Gastroesophageal sphincter (tissue), 4 donors: Measurements from ENCODE around the gene MYDGF. TPM values are rescaled to one million over a fixed set of nuclear protein-coding genes. Genes with fewer than 3 reads are reported as not detected.

Experiments used
- ATAC-seq: fragments of 150-250 bp; one replicate; pipeline ENCODE4 v1.9.1; 2016; ENCODE audit warnings: mild to moderate bottlenecking, moderate library complexity
- H3K27ac ChIP-seq, 4 donors: fragments of 200-600 bp; sonication (generic) in 3 of 4; 1 replicate in 3 of 4; 2 replicates in 1 of 4; pipeline ENCODE4 v1.5.1; 2016 to 2019
- H3K27me3 ChIP-seq: fragments of 200-600 bp; sonication (generic); one replicate; pipeline ENCODE4 v1.5.1; 2019
- H3K36me3 ChIP-seq, 2 donors: fragments of 200-600 bp; sonication (generic); one replicate each; pipeline ENCODE4 v1.5.1; 2019; ENCODE audit warnings: control low read depth in 1 of 2
- H3K4me1 ChIP-seq, 3 donors: fragments of 200-600 bp; sonication (generic); 1 replicate in 2 of 3; 2 replicates in 1 of 3; pipeline ENCODE4 v1.5.1; 2016 to 2019; ENCODE audit warnings: control low read depth in 2 of 3
- H3K4me3 ChIP-seq, 2 donors: fragments of 200-600 bp; sonication (generic); one replicate each; pipeline ENCODE4 v1.5.1; 2019; ENCODE audit warnings: mild to moderate bottlenecking in 1 of 2, moderate library complexity in 1 of 2
- H3K9me3 ChIP-seq, 3 donors: fragments of 200-600 bp; sonication (generic); one replicate each; pipeline ENCODE4 v1.5.1; 2017 to 2019; ENCODE audit warnings: control low read depth in 2 of 3
- EP300 ChIP-seq: sonication (generic); formaldehyde crosslinking; IDR thresholded peaks from one replicate; pipeline ENCODE4 v1.6.1; 2017; ENCODE audit warnings: antibody characterized with exemption, mild to moderate bottlenecking
- POLR2A ChIP-seq, 2 donors: fragments of 450-650 bp; IDR thresholded peaks; one replicate each; pipeline ENCODE4 v1.6.1; 2017; ENCODE audit warnings: antibody characterized with exemption in 2 of 2, mild to moderate bottlenecking in 2 of 2, moderate library complexity in 1 of 2
- POLR2AphosphoS5 ChIP-seq: sonication (generic); formaldehyde crosslinking; IDR thresholded peaks from one replicate; pipeline ENCODE4 v1.6.1; 2017; ENCODE audit warnings: antibody characterized with exemption
- WGBS, 2 donors: methylation state at CpG; one replicate each; pipeline ENCODE4 v1.1.5; 2018; ENCODE audit warnings: low coverage in 1 of 2; 5-methylcytosine and 5-hydroxymethylcytosine counted together
- total RNA-seq, 4 donors: library from RNA; depleted of rRNA; stranded (reverse); fragments of >200 nt; gene quantifications; one replicate each; pipeline ENCODE4 v1.1.0, GENCODE V29; 2016
- TF ChIP-seq, protein P1 (sequence below), 4 experiments: fragments of 200-600 bp in 2 of 4; fragments of 450-650 bp in 2 of 4; sonication (generic) in 1 of 4; IDR thresholded peaks; one replicate each; pipeline ENCODE4 v1.5.1; 2017 to 2019; ENCODE audit warnings: antibody characterized with exemption in 4 of 4, mild to moderate bottlenecking in 2 of 4, moderate library complexity in 2 of 4

MYDGF gene
- total RNA-seq, 4 donors from 2014 or later = 20.5 to 44.6 (median 30.1) TPM

DNA sequence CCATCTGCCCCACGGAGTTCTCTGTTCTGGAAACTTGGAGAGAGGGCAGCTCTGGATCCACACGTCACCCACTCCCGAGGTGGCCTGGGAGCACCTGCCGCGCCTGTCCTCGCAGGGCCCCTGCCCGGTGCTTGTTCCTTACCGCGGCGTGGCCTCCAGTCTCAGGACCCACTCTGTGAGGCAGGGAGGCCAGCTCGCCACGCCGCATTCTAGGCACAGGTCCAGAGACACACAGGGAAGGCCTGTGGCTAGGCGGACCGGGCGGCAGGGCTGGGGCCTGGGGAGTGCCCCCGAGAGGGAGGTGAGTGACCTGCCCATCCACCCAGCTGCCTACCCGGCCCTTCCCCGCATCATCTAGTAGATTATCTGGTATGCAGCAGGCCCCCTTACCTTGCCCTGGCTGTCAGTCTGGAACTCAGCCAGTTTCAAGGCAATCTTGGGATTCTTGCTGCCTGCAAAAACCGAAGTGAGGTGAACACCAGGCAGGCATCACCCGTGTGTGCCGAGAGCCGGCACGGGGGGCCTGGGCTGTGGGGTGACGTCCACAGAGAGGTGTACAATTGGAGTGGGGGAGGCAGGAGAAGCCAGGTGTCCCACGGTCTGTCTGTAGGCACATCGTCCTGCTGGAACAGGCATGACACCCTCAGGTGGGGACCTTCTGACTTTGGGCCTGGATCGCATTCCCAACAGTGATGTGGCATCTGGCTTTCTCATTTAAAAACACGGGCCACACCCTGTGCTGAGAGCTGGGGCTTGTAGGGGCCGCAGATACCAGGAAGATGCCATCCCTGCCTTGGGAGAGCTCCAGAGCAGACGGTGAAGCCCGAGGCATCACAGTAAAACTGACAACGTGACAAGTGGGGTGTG, 29.9 kb upstream of the MYDGF start:
- Histone ChIP-seq H3K27me3 (no peaks in the 10 kb centered on the region), H3K36me3 (peaks cover 0 to 100% of the 10 kb centered on the region in 2 donors), H3K27ac (no peak overlapping the region), H3K9me3 (no peaks in the 10 kb centered on the region), H3K4me3 (no peak overlapping the region), H3K4me1 (no peaks in the 10 kb centered on the region)
- no peak for ATAC-seq
- no peak for TF ChIP-seq POLR2A (IDR thresholded peaks at IDR 0.05)
- TF ChIP-seq, protein P1, sequence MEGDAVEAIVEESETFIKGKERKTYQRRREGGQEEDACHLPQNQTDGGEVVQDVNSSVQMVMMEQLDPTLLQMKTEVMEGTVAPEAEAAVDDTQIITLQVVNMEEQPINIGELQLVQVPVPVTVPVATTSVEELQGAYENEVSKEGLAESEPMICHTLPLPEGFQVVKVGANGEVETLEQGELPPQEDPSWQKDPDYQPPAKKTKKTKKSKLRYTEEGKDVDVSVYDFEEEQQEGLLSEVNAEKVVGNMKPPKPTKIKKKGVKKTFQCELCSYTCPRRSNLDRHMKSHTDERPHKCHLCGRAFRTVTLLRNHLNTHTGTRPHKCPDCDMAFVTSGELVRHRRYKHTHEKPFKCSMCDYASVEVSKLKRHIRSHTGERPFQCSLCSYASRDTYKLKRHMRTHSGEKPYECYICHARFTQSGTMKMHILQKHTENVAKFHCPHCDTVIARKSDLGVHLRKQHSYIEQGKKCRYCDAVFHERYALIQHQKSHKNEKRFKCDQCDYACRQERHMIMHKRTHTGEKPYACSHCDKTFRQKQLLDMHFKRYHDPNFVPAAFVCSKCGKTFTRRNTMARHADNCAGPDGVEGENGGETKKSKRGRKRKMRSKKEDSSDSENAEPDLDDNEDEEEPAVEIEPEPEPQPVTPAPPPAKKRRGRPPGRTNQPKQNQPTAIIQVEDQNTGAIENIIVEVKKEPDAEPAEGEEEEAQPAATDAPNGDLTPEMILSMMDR (IDR thresholded peaks at IDR 0.05) = no peak
- TF ChIP-seq EP300 = no peak
- no peak for TF ChIP-seq POLR2AphosphoS5
- 100% methylated on average over 2 of the region's 33 CpGs; no CpG with 5 or more reads in 1 of the 2 donors for WGBS, 2 donors

DNA sequence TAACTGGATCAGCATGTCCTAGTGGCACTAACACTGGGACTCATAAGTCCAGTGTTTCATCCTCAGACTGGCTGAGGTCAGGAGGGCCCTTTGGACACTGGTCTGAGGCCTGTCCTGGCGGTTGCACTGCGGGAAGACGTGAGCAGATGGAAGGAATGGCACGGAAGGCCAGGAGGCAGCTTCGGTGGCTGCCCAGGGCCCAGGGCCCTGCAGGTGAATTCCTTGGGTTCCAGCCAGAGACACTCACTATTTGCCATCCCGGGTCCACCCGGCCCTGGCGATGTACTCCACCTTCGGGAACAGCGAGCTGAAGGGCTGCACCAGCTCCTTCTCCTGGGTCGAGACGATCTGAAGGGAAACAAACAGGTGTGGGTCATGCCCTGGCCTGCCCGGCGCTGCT, 27.2 kb upstream of the MYDGF start:
- no peaks in the 10 kb centered on the region for H3K9me3 ChIP-seq
- no peak for ATAC-seq
- no CpG with 5 or more reads among the region's 14 CpGs for WGBS, 2 donors
- no peak for TF ChIP-seq POLR2A (IDR thresholded peaks at IDR 0.05)
- TF ChIP-seq EP300 = no peak
- TF ChIP-seq POLR2AphosphoS5 = no peak
- TF ChIP-seq, protein P1 (IDR thresholded peaks at IDR 0.05) = no peak
- H3K27me3 ChIP-seq = no peaks in the 10 kb centered on the region
- H3K27ac ChIP-seq = no peak overlapping the region
- peaks cover 0 to 10% (median 0%) of the 10 kb centered on the region in 3 donors for H3K4me1 ChIP-seq
- H3K36me3 ChIP-seq = peaks cover 0 to 100% of the 10 kb centered on the region in 2 donors
- no peak overlapping the region for H3K4me3 ChIP-seq

DNA sequence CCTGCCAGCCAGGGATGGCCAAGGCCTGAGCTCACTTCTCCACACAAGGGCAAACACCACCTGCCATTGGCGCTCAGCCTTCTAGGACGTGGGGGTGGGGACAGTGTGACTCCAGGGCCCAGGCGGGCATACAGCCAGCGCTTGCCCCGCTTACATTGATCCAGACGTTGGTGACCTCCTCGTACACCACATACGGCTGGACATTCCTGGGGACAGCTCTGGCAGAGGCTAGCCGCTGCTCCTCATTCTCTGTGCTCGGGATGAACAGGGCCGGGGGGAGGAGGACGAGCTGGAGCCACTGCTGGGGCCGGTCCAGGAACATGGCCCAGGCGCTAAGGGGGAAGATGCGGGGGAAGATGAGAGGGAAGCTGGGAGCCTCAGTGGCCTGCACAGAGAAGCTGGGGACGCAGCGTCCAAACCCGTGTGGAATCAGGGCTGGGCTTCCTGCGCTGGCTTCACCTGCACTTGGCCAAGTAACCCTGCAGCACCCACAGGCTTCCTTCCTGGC, 25.1 kb upstream of the MYDGF start:
- no peaks in the 10 kb centered on the region for H3K9me3 ChIP-seq
- no peak overlapping the region for H3K4me3 ChIP-seq
- H3K27ac ChIP-seq = peak overlapping the region in 3 of 4 donors; percentile 24 to 56 (median 38)
- peaks cover 0 to 99% of the 10 kb centered on the region in 2 donors for H3K36me3 ChIP-seq
- H3K4me1 ChIP-seq = peaks cover 0 to 10% (median 0%) of the 10 kb centered on the region in 3 donors
- TF ChIP-seq POLR2AphosphoS5 = no peak
- TF ChIP-seq POLR2A (IDR thresholded peaks at IDR 0.05) = no peak
- TF ChIP-seq, protein P1 (IDR thresholded peaks at IDR 0.05) = no peak
- no peak for TF ChIP-seq EP300
- 57 to 60% methylated on average over 3 to 8 of the region's 19 CpGs for WGBS, 2 donors
- H3K27me3 ChIP-seq = no peaks in the 10 kb centered on the region
- no peak for ATAC-seq

GRCh38 chr19:4694211-4694987, 24.3 kb upstream of the MYDGF start:
- no peaks in the 10 kb centered on the region for H3K9me3 ChIP-seq
- peak overlapping the region in 2 of 4 donors; percentile 38 to 56 for H3K27ac ChIP-seq
- H3K4me1 ChIP-seq = peaks cover 0 to 10% (median 0%) of the 10 kb centered on the region in 3 donors
- peak; percentile 54 for ATAC-seq
- TF ChIP-seq POLR2A (IDR thresholded peaks at IDR 0.05) (no peak), POLR2AphosphoS5 (no peak), EP300 (no peak)
- TF ChIP-seq, protein P1 (IDR thresholded peaks at IDR 0.05) = no peak
- no peaks in the 10 kb centered on the region for H3K27me3 ChIP-seq
- H3K4me3 ChIP-seq = no peak overlapping the region
- WGBS, 2 donors = 93 to 94% methylated on average over 3 to 8 of the region's 22 CpGs
- H3K36me3 ChIP-seq = peaks cover 0 to 99% of the 10 kb centered on the region in 2 donors
